GM18858 (cell line): ENCODE data around the gene DNAI7.

Experiments
- ATAC-seq: cut with Tn5 transposase; IDR thresholded peaks from one replicate; pipeline ENCODE4 v1.9.1; 2021; ENCODE audit not compliant: unreplicated experiment

DNAI7 gene

DNA sequence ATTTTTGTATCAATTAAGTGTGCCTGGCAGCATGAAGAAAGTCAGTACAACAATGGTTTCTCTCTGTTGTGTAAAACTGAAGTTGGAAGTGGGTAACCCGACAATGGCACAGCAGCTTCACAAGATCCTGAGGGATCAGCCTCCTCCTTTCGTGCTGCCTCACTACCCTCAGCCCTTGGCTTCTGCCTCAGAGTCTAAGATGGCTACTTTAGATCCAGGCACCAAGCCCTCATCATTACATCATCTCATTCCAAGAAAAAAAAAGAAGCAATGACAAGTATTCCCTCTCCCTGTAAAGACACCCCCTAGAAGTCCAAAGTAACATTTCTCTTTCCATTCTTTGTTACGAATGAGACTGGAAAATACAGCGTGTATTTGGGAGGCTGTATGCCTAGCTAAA, 92.6 kb downstream of the DNAI7 start:
- no peak for ATAC-seq

- no peak for ATAC-seq
Measured at GRCh38 chr12:25101092-25101445, 93.9 kb downstream of the DNAI7 start.

DNA sequence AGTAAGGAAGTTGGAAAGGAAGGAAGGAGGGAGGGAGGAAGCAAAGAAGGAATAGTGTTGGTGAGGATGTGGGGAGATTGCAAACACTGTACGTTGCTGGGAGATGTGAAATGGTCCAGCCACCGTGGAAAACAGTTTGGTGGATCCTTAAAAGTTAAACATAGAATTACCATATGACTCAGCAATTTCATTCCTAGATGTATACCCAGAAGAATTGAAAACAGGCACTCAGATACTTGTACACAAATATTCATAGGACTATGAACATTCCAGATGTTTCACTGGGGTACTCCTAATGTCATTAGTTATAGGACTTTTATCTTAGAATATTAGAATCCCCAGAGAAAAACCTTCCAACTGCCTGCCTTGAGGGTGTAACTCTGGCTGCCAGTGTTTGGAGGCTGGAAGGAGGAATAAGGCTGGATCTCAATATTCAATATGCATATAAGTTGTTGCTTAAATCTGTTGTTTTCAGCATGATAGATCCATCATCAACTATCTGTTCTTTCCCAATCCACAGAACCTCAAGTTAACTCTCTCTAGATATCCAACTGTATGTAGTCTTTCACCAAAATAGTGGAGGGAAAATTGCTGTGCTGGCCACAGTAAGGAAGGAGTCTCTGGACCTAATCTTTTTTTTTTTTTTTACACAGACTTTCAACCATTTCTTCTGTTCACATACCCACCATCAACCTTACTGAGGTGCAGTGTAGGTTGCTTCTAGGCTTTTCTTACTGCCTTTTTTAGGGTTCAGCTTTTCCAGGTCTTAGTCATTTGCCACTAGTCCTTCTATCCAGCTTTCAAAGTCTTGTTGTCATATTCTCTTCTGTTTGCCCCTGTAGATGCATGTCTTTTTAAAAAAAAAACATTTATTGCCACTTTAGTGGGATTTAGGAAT, 94.5 kb downstream of the DNAI7 start:
- ATAC-seq = no peak

DNA sequence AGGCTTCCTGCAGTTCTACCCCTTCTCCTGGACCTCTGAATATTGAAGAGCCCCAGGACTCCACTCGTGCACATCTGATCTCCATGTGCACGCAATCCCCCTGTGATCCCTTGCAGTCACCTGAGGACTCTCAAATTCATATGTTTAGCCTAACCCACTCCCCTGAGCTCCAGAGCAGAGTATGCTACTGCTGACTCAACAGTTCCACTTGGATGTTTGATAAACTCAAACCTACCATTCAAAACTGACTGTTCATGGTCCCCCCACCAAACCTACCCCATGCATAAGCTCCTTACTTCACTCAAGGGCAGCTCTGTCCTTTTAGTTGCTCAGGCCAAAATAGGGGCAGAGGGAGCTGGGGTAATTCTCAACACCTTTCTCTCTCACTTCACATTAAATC, 96.0 kb downstream of the DNAI7 start:
- no peak for ATAC-seq

GRCh38 chr12:25089738-25090137, 105.2 kb downstream of the DNAI7 start:
- ATAC-seq = no peak

- ATAC-seq = no peak
Measured at GRCh38 chr12:25087596-25087995, 107.4 kb downstream of the DNAI7 start.

- ATAC-seq = no peak
Measured at GRCh38 chr12:25084816-25085215, 110.1 kb downstream of the DNAI7 start.

DNA sequence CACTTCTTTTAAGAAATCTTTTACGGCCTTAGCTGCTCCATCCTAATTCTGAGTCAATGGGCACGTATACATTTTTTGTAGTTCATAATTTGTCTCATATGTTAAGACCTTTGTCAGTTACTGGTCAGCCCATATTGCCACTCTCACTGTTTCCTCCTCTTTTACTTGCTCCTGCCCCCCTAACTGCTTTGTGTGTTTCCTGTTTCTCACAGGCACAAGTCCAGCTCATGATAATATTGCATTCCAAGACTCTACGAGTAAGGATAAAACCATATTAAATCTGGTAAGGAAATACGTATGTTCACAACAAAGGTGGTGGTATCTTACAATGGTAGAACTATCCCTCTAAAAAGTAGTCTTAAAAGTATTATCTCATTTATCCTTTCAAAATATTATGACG, 111.7 kb downstream of the DNAI7 start:
- ATAC-seq = no peak

GRCh38 chr12:25082628-25083027, 112.3 kb downstream of the DNAI7 start:
- ATAC-seq = no peak

DNA sequence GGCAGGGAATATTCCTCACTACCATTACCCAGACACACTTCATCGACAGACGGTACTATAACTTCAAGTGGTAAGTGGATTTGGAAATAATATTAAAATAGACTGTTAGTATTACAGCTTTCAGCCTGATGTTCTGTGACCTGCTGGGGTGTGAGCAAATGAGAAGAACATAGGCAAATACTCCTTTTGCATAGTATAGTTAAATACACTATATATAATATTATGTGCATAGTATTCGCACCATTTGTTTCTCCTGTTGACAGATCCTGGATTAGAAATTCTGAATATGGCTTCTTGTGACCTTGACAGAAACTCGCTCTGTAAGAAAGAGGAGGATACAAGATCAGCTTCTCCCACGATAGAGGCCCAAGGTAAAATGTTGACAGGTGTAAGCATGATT, 115.6 kb downstream of the DNAI7 start:
- no peak for ATAC-seq

DNA sequence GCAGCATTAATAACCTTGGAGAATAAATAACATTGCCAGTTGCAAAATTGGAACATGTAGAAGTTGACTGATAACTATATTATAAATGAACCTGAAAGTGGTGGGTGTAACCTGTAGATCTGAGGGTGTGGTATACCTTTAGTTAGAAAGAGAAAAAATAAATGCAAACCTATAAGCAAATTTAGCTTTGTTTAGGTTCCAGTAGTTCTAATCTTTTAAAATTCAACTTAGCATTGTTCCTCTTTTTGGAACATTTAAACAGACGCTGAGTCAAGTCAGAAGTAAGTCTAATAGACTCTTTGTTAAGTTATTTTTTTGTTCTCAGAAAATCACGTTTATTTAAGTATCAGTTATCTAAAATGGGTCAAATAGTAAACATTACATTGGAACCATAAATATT, 120.0 kb downstream of the DNAI7 start:
- peak; percentile 78 for ATAC-seq

GRCh38 chr12:25074113-25074512, 120.8 kb downstream of the DNAI7 start:
- ATAC-seq = no peak

GRCh38 chr12:25072906-25073650, 121.9 kb downstream of the DNAI7 start:
- no peak for ATAC-seq

DNA sequence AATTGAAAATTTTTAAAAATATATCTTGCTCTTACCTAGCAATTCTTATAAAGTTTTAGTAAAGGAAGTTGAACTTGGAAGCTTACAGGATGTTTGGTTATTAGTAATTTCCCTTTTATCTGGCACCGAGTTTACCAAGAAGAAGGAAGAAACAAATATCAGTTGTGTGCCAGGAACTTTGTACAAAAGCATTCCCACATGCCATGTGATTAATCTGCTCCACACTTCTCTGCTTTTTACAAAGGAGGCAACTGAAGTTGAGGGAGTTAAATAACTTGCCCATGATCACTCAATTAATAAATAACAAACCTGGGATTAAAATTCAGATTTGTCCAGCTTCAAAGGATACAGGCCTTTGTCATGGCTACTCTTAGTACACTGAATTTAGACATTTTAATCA, 123.6 kb downstream of the DNAI7 start:
- ATAC-seq = no peak

- ATAC-seq = no peak
Measured at GRCh38 chr12:25069224-25069623, 125.7 kb downstream of the DNAI7 start.

DNA sequence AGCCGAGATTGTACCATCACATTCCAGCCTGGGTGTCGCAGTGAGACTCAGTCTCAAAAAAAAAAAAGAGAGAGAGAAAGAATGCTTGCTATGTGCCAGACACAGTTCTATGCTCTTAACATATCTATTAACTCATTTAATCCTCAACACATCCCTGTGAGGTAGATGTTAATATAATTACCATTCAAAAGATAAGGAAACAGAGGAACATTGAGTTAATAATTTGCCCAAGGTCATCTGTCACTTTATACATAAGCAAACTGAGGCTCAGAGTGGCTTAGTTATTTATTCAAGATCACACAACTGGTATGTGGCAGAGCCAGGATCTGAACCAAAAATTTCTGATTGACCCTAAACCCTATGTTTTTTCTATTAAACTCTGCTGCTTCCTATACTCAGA, 129.9 kb downstream of the DNAI7 start:
- ATAC-seq = no peak

- no peak for ATAC-seq
Measured at GRCh38 chr12:25063873-25064628, 130.9 kb downstream of the DNAI7 start.

DNA sequence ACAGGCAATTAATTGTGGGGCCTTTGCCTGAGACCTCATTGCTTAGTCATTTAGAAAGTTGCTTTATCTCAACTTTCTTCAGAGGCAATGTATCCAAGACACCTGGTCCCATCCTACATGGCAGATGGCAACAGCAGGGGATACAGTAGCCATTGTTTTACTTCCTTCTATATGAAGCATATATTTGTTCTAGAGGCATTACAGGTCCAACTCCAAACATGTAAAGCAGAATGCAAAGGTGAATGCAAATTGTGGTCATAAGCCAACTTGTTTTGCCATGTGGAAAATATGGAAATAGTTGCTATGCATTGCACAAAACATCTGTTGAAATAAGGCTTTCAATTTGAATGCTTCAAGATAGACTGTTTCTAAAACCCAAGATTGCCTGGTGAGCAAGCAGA, 136.3 kb downstream of the DNAI7 start:
- ATAC-seq = peak; percentile 35
